HepG2 (cell line): ENCODE data around the gene ENO1. TPM values are rescaled to one million over a fixed set of nuclear protein-coding genes. Genes with fewer than 3 reads are reported as not detected.
A peak's percentile ranks its signal among the peaks of the same experiment; 100 is the strongest.

Source experiments
- ATF6 ChIP-seq: sonication (generic); formaldehyde crosslinking; conservative IDR thresholded peaks from 2 replicates; pipeline ENCODE4 v1.4.0; 2020; ENCODE audit warnings: missing genetic modification reagents
- CREM ChIP-seq, 2 experiments: sonication (generic) in 1 of 2; formaldehyde crosslinking in 1 of 2; IDR thresholded peaks; 2 replicates each; pipeline versions ENCODE4 v1.4.0 to v1.6.1; 2016 to 2020; ENCODE audit warnings: antibody characterized with exemption in 1 of 2, mild to moderate bottlenecking in 1 of 2, missing genetic modification reagents in 1 of 2
- DDIT3 ChIP-seq: sonication (generic); formaldehyde crosslinking; IDR thresholded peaks from 2 replicates; pipeline ENCODE4 v1.4.0; 2020; ENCODE audit warnings: mild to moderate bottlenecking, missing genetic modification reagents
- DRAP1 ChIP-seq: IDR thresholded peaks from 2 replicates; pipeline ENCODE4 v1.6.1; 2016; ENCODE audit warnings: missing genetic modification reagents, missing compliant biosample characterization
- ETV5 ChIP-seq: IDR thresholded peaks from 2 replicates; pipeline ENCODE4 v1.6.1; 2018; ENCODE audit warnings: missing biosample characterization, missing genetic modification reagents, inconsistent platforms, borderline replicate concordance
- FOXM1 ChIP-seq: sonication (generic); formaldehyde crosslinking; IDR thresholded peaks from 2 replicates; pipeline ENCODE4 v1.5.0; 2020; ENCODE audit warnings: missing genetic modification reagents
- IRF2 ChIP-seq: IDR thresholded peaks from 2 replicates; pipeline ENCODE4 v1.6.1; 2018; ENCODE audit warnings: missing genetic modification reagents, missing compliant biosample characterization
- KLF16 ChIP-seq, 2 experiments: sonication (generic) in 1 of 2; formaldehyde crosslinking in 1 of 2; IDR thresholded peaks; 2 replicates each; pipeline versions ENCODE4 v1.6.1 to v1.8.0; 2016 to 2023; ENCODE audit warnings: missing genetic modification reagents in 2 of 2, missing compliant biosample characterization in 1 of 2
- MNT ChIP-seq: fragments of 450-650 bp; IDR thresholded peaks from 2 replicates; pipeline ENCODE4 v1.6.1; 2016
- PBX2 ChIP-seq: IDR thresholded peaks from 2 replicates; pipeline ENCODE4 v1.6.1; 2016; ENCODE audit warnings: control low read depth
- PHB2 ChIP-seq: fragments of 450-650 bp; IDR thresholded peaks from 2 replicates; pipeline ENCODE4 v1.6.1; 2018; ENCODE audit not compliant: partially characterized antibody
- RARG ChIP-seq: sonication (generic); formaldehyde crosslinking; IDR thresholded peaks from 2 replicates; pipeline ENCODE4 v1.4.0; 2020; ENCODE audit warnings: low read depth, mild to moderate bottlenecking, missing genetic modification reagents
- TBX2 ChIP-seq: sonication (generic); formaldehyde crosslinking; IDR thresholded peaks from 2 replicates; pipeline ENCODE4 v1.5.0; 2020; ENCODE audit warnings: missing genetic modification reagents, mild to moderate bottlenecking, borderline replicate concordance
- ZFY ChIP-seq: sonication (generic); formaldehyde crosslinking; IDR thresholded peaks from 2 replicates; pipeline ENCODE4 v1.4.0; 2020; ENCODE audit warnings: missing genetic modification reagents
- ZNF501 ChIP-seq: sonication (generic); formaldehyde crosslinking; IDR thresholded peaks from 2 replicates; pipeline ENCODE4 v1.5.1; 2020; ENCODE audit warnings: mild to moderate bottlenecking, moderate library complexity, missing genetic modification reagents
- ZNF577 ChIP-seq: sonication (generic); formaldehyde crosslinking; IDR thresholded peaks from 2 replicates; pipeline ENCODE4 v1.4.0; 2020; ENCODE audit warnings: mild to moderate bottlenecking, low read depth, missing genetic modification reagents, borderline replicate concordance
- ZNF639 ChIP-seq: conservative IDR thresholded peaks from 2 replicates; pipeline ENCODE4 v1.6.1; 2018; ENCODE audit warnings: missing genetic modification reagents
- ZNF652 ChIP-seq: IDR thresholded peaks from 2 replicates; pipeline ENCODE4 v1.6.1; 2016; ENCODE audit warnings: low read depth, borderline replicate concordance
- ZNF800 ChIP-seq: sonication (generic); formaldehyde crosslinking; IDR thresholded peaks from 2 replicates; pipeline ENCODE4 v1.4.0; 2020; ENCODE audit warnings: missing genetic modification reagents
- polyA plus RNA-seq, 8 experiments: library from polyadenylated mRNA; depleted of rRNA in 3 of 8; stranded (reverse) in 7 of 8; unstranded in 1 of 8; fragments of >200 nt; fragmentation: Illumina TruSeq in 4 of 8; extraction: Trizol in 4 of 8; gene quantifications; 2 replicates each; pipeline versions ENCODE4 v1.2.1 to v1.2.3, GENCODE V29; 2011 to 2016; ENCODE audit warnings: low read depth in 4 of 8, missing spikeins in 1 of 8, mixed read lengths in 1 of 8; ENCODE audit not compliant: insufficient read depth in 1 of 8
- total RNA-seq, 5 experiments: library from RNA; depleted of rRNA; stranded (reverse); fragments of >200 nt; fragmentation: Illumina TruSeq; extraction: Trizol; gene quantifications; 2 replicates each; pipeline ENCODE4 v1.2.3, GENCODE V29; 2016; ENCODE audit warnings: low read depth in 1 of 5

Gene ENO1
- total and polyA plus RNA-seq, 2 of the 13 experiments (the other 11 are each of a cell fraction or from before 2014, with no cell fraction given), result 1,559 to 3,103 TPM

- TF ChIP-seq ZNF639 (CRISPR knock-in tag) (no peak), DRAP1 (CRISPR knock-in tag) (no peak), MNT (peak; percentile 78), CREM (IDR thresholded peaks at IDR 0.05) (no peak), CREM (CRISPR knock-in tag; IDR thresholded peaks at IDR 0.05) (no peak), KLF16 (CRISPR knock-in tag; IDR thresholded peaks at IDR 0.05) (no peak), RARG (CRISPR knock-in tag) (no peak), ETV5 (peak; percentile 64; the same call in 1 of the 2 replicates), PHB2 (no peak), FOXM1 (CRISPR knock-in tag) (no peak), ATF6 (CRISPR knock-in tag) (no peak), IRF2 (CRISPR knock-in tag) (0 out of 2 replicates have a peak, but pooled peaks have one; percentile 27), TBX2 (CRISPR knock-in tag) (no peak), PBX2 (CRISPR knock-in tag) (no peak), ZNF652 (CRISPR knock-in tag) (no peak), ZNF577 (CRISPR knock-in tag) (no peak), ZNF800 (CRISPR knock-in tag) (no peak), ZFY (CRISPR knock-in tag) (no peak), DDIT3 (CRISPR knock-in tag) (no peak), ZNF501 (CRISPR knock-in tag) (0 out of 2 replicates have a peak, but pooled peaks have one; percentile 48)
Measured at GRCh38 chr1:8910914-8911313, 32.4 kb upstream of the ENO1 start (continued).
